GM20000 (cell line): Measurements from ENCODE around the gene ADGRF3.
"Not testable (repeated sequence)": the region's sequence is repeated elsewhere in the genome, so short reads cannot be mapped to it uniquely, and the experiment has no call there.

Experiments used
- DNase-seq: peaks from one replicate; pipeline ENCODE4 v3.0.0; 2012; ENCODE audit warnings: low spot score
- CTCF ChIP-seq: IDR thresholded peaks from 2 replicates; pipeline ENCODE4 v1.5.1; 2012; ENCODE audit warnings: mild to moderate bottlenecking, control low read depth; ENCODE audit errors: extremely low read depth, missing control alignments

ADGRF3 gene

GRCh38 chr2:26326514-26326913 lies 20.1 kb downstream of the ADGRF3 start:
- no peak for TF ChIP-seq CTCF
- no peak for DNase-seq

- no peak for TF ChIP-seq CTCF
- no peak for DNase-seq
Observed at GRCh38 chr2:26325851-26326250, 20.7 kb downstream of the ADGRF3 start.

- TF ChIP-seq CTCF: no peak
- no peak for DNase-seq
Observed at GRCh38 chr2:26324903-26325302, 21.7 kb downstream of the ADGRF3 start.

GRCh38 chr2:26324479-26324878 lies 22.1 kb downstream of the ADGRF3 start:
- not testable (repeated sequence) for DNase-seq

GRCh38 chr2:26318950-26319349 lies 27.6 kb downstream of the ADGRF3 start:
- TF ChIP-seq CTCF: no peak
- no peak for DNase-seq

- no peak for TF ChIP-seq CTCF
- DNase-seq: no peak
Observed at GRCh38 chr2:26317377-26318105, 29.0 kb downstream of the ADGRF3 start.

GRCh38 chr2:26316845-26317244 lies 29.7 kb downstream of the ADGRF3 start:
- no peak for TF ChIP-seq CTCF
- DNase-seq: no peak

GRCh38 chr2:26316041-26316440 lies 30.5 kb downstream of the ADGRF3 start:
- no peak for DNase-seq

More at GRCh38 chr2:26316041-26316440, 30.5 kb downstream of the ADGRF3 start:
- no peak for TF ChIP-seq CTCF
